Measurements from ENCODE around the gene FRK.

GRCh38 chr6:116062496-116062895 is 1.8 kb upstream of the FRK start:
- TF ChIP-seq, protein P1, sequence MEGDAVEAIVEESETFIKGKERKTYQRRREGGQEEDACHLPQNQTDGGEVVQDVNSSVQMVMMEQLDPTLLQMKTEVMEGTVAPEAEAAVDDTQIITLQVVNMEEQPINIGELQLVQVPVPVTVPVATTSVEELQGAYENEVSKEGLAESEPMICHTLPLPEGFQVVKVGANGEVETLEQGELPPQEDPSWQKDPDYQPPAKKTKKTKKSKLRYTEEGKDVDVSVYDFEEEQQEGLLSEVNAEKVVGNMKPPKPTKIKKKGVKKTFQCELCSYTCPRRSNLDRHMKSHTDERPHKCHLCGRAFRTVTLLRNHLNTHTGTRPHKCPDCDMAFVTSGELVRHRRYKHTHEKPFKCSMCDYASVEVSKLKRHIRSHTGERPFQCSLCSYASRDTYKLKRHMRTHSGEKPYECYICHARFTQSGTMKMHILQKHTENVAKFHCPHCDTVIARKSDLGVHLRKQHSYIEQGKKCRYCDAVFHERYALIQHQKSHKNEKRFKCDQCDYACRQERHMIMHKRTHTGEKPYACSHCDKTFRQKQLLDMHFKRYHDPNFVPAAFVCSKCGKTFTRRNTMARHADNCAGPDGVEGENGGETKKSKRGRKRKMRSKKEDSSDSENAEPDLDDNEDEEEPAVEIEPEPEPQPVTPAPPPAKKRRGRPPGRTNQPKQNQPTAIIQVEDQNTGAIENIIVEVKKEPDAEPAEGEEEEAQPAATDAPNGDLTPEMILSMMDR (conservative IDR thresholded peaks at IDR 0.05): no peak
- no peak for TF ChIP-seq EZH2 (IDR thresholded peaks at IDR 0.05; ENCODE audit: low read depth)
